PC-9 (cell line): ENCODE results near the gene UBE3C. TPM values are rescaled to one million over a fixed set of nuclear protein-coding genes. Genes with fewer than 3 reads are reported as not detected.

Experiments
- BruUV-seq: library from RNA; stranded (reverse); fragments of 400-500 nt; replicated peaks from 2 replicates; lab custom pipeline; 2021; lab: Mats Ljungman, UMichigan
- CTCF ChIA-PET: fragments of 300-600 bp; sonication (Branson Sonifier 250); formaldehyde crosslinking; loops from one replicate; lab custom pipeline; 2022; ENCODE audit warnings: antibody characterized with exemption; lab: Charles Lee
- POLR2A ChIA-PET: fragments of 300-600 bp; sonication (Branson Sonifier 250); formaldehyde crosslinking; loops from one replicate; lab custom pipeline; 2022; ENCODE audit warnings: antibody characterized with exemption; ENCODE audit not compliant: unreplicated experiment; lab: Charles Lee
- DNase-seq, 2 experiments: peaks; one replicate each; pipeline versions ENCODE4 v3.0.0 to v3.0.0-alpha.2; 2015 to 2022; ENCODE audit warnings: mixed read lengths in 1 of 2
- H2AFZ ChIP-seq: fragments of 200-600 bp; sonication (generic); 2 replicates; pipeline ENCODE4 v1.8.1; 2017; ENCODE audit warnings: antibody characterized with exemption
- H3F3A ChIP-seq: fragments of 200-600 bp; sonication (generic); 2 replicates; pipeline ENCODE4 v1.8.1; 2017; ENCODE audit warnings: antibody characterized with exemption, mild to moderate bottlenecking, low read depth; ENCODE audit not compliant: insufficient read depth
- H3K27ac ChIP-seq: fragments of 200-600 bp; sonication (generic); 2 replicates; pipeline ENCODE4 v1.6.1; 2016; ENCODE audit warnings: mixed run types
- H3K27me3 ChIP-seq: fragments of 200-600 bp; sonication (generic); 2 replicates; pipeline ENCODE4 v1.6.1; 2016; ENCODE audit warnings: low read depth, mixed run types; ENCODE audit not compliant: insufficient read depth
- H3K36me3 ChIP-seq: fragments of 200-600 bp; sonication (generic); 2 replicates; pipeline ENCODE4 v1.6.1; 2016; ENCODE audit warnings: low read depth, mixed run types
- H3K4me1 ChIP-seq: fragments of 200-600 bp; sonication (generic); replicated peaks from 2 replicates; pipeline ENCODE4 v1.6.1; 2016; ENCODE audit warnings: mixed run types; ENCODE audit not compliant: insufficient read depth
- H3K4me2 ChIP-seq: fragments of 200-600 bp; sonication (generic); 2 replicates; pipeline ENCODE4 v1.6.1; 2017; ENCODE audit warnings: mixed run types
- H3K4me3 ChIP-seq: fragments of 200-600 bp; sonication (generic); 2 replicates; pipeline ENCODE4 v1.6.1; 2016; ENCODE audit warnings: mixed run types
- H3K79me2 ChIP-seq: fragments of 200-600 bp; sonication (generic); 2 replicates; pipeline ENCODE4 v1.6.1; 2017; ENCODE audit warnings: low read depth, mixed run types
- H3K9me2 ChIP-seq: fragments of 200-600 bp; sonication (generic); 2 replicates; pipeline ENCODE4 v1.8.1; 2017; ENCODE audit warnings: mild to moderate bottlenecking; ENCODE audit not compliant: insufficient read depth
- H3K9me3 ChIP-seq: fragments of 200-600 bp; sonication (generic); 2 replicates; pipeline ENCODE4 v1.8.1; 2016; ENCODE audit warnings: low read depth; ENCODE audit not compliant: insufficient read depth
- H4K20me1 ChIP-seq: fragments of 200-600 bp; sonication (generic); 2 replicates; pipeline ENCODE4 v1.8.1; 2017; ENCODE audit not compliant: insufficient read depth
- EZH2 ChIP-seq: fragments of 200-600 bp; sonication (generic); IDR thresholded peaks from 2 replicates; pipeline ENCODE4 v1.8.0; 2017; ENCODE audit warnings: antibody characterized with exemption, low read depth
- intact Hi-C: fragments of 100-400 bp; cut with micrococcal nuclease; formaldehyde crosslinking; loops from one replicate; pipeline ENCODE4 v1.10.0; 2022; ENCODE audit not compliant: unreplicated experiment
- total RNA-seq: library from RNA; stranded (reverse); gene quantifications from 2 replicates; pipeline ENCODE4 v1.2.3, GENCODE V29; 2021
- TF ChIP-seq, protein P1 (sequence below): fragments of 200-600 bp; sonication (generic); conservative IDR thresholded peaks from 2 replicates; pipeline ENCODE4 v1.6.1; 2017; ENCODE audit warnings: mixed run types, antibody characterized with exemption, mild to moderate bottlenecking, moderate library complexity

The UBE3C gene
- total RNA-seq, 1 experiment from 2014 or later = 77.6 TPM

DNA sequence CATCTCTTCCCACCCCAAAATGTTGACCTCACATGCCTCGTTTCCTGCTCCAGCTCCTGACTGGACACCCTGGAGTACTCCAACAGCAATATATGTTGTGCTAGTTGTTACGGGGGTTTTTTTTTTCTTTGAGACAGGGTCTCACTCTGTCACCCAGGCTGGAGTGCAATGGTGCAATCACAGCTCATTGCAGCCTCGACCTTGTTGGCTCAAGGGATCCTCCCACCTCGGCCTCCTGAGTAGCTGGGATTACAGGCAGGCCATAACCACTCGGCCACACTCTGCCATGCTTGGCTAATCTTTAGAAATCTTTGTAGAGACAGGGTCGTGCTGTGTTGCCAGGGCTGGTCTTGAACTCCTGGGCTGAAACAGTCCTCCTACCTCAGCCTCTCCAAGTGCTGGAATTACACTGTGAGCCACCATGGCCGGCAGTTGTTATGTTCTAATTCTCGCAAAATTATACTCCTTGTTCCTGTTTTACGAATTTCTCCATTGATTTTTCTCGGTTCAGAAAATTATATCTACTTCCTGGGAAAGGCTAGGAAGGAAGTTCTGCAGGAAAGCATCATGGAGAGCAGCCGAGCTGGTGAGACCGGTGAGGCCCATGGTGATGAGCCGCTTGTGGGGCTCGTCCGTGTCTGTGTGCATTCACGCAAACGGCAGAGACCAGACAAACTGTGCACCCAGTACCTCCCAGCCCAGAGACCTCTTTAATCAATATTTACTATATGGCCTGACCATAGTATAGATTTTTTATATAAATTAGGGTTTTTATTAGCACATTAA is 145.7 kb downstream of the UBE3C start:
- H3K27ac ChIP-seq = no peak overlapping the region
- no peak overlapping the region for H3K4me2 ChIP-seq
- H3K9me2 ChIP-seq = no peaks in the 10 kb centered on the region
- H3F3A ChIP-seq = peaks cover 31% of the 10 kb centered on the region
- POLR2A ChIA-PET = no interaction called here
- H3K79me2 ChIP-seq = no peaks in the 10 kb centered on the region
- peaks cover 35% of the 10 kb centered on the region for H3K4me1 ChIP-seq
- H4K20me1 ChIP-seq = no peaks in the 10 kb centered on the region
- peaks cover 4% of the 10 kb centered on the region; the same call in 1 of the 2 replicates for H3K9me3 ChIP-seq
- no peaks in the 10 kb centered on the region for H3K36me3 ChIP-seq
- intact Hi-C loops = no loop called here
- TF ChIP-seq EZH2 = no peak
- TF ChIP-seq, protein P1, sequence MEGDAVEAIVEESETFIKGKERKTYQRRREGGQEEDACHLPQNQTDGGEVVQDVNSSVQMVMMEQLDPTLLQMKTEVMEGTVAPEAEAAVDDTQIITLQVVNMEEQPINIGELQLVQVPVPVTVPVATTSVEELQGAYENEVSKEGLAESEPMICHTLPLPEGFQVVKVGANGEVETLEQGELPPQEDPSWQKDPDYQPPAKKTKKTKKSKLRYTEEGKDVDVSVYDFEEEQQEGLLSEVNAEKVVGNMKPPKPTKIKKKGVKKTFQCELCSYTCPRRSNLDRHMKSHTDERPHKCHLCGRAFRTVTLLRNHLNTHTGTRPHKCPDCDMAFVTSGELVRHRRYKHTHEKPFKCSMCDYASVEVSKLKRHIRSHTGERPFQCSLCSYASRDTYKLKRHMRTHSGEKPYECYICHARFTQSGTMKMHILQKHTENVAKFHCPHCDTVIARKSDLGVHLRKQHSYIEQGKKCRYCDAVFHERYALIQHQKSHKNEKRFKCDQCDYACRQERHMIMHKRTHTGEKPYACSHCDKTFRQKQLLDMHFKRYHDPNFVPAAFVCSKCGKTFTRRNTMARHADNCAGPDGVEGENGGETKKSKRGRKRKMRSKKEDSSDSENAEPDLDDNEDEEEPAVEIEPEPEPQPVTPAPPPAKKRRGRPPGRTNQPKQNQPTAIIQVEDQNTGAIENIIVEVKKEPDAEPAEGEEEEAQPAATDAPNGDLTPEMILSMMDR = no peak
- CTCF ChIA-PET = no interaction called here
- no peak overlapping the region for H3K4me3 ChIP-seq
- no peak for DNase-seq
- no peak overlapping the region for H2AFZ ChIP-seq
- BruUV-seq = no TSS peak
- H3K27me3 ChIP-seq = no peaks in the 10 kb centered on the region

DNA sequence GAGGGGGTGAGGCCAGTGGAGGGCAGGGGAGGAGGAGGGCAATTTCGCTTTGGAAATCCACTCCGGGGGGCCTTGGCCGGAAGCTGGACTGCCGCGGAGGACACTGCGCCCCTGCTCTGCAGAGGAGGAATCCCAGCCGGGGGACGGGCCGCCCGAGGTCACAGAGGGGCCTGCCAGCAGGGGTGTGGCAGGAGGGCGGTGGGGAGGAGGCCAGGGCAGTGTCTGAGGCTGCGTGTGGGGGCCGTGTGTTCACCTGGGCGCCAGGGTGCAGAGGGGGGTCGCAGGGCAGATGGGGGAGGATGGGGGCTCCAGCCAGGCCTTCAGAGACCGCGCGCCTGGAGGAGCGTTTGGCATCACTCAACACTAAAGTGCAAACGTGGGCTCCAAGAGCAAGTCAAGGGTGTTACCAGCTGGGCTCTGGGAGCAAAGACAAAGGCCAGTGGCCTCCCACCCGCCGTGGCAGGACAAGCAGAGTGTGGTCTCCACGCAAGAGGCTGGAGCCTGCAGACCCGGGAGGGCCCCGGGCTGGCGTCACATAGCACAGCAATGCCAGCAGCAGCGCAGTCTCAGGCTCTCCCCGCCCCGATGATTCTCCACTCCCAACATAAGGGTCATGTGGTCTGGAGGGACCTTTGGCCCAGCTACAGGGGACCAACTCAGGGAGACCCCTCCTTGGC is 152.8 kb downstream of the UBE3C start:
- TF ChIP-seq EZH2 = no peak
- TF ChIP-seq, protein P1 = no peak
- POLR2A ChIA-PET = no interaction called here
- intact Hi-C loops = no loop called here
- BruUV-seq = no TSS peak
- H2AFZ ChIP-seq = no peak overlapping the region
- no peaks in the 10 kb centered on the region for H3K79me2 ChIP-seq
- DNase-seq = no peak
- H3K4me1 ChIP-seq = peaks cover 53% of the 10 kb centered on the region
- CTCF ChIA-PET = no interaction called here
- peaks cover 43% of the 10 kb centered on the region for H3F3A ChIP-seq
- no peaks in the 10 kb centered on the region for H3K9me3 ChIP-seq
- H4K20me1 ChIP-seq = no peaks in the 10 kb centered on the region
- peak overlapping the region; percentile 52; the same call in 1 of the 2 replicates for H3K27ac ChIP-seq
- no peak overlapping the region; the same call in 1 of the 2 replicates for H3K4me2 ChIP-seq
- no peaks in the 10 kb centered on the region for H3K36me3 ChIP-seq
- H3K27me3 ChIP-seq = no peaks in the 10 kb centered on the region
- no peaks in the 10 kb centered on the region for H3K9me2 ChIP-seq
- no peak overlapping the region for H3K4me3 ChIP-seq

DNA sequence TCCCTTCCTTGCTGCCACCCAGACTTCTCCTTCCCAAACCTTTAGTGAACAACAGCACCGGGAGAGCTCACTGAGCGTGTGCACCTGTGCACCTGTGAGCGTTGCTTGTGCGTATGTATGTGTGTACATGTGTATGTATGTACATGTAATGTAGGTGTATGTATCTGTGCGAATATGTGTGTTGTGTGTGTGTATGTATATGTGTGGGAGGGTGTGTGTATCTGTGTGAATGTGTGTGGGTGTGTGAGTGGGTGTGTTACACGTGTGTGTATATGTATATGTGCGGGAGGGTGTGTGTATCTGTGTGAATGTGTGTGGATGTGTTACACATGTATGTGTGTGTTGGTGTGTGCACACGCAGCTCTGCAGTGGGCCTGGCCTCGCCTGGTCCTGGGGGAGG is 153.5 kb downstream of the UBE3C start:
- Histone ChIP-seq H3K4me3 (peak overlapping the region; percentile 45; the same call in 1 of the 2 replicates), H3K4me1 (peaks cover 53% of the 10 kb centered on the region), H3K79me2 (no peaks in the 10 kb centered on the region), H3K4me2 (peak overlapping the region; percentile 82), H2AFZ (no peak overlapping the region), H3K27me3 (no peaks in the 10 kb centered on the region), H3F3A (peaks cover 47% of the 10 kb centered on the region), H3K9me2 (no peaks in the 10 kb centered on the region), H3K9me3 (no peaks in the 10 kb centered on the region), H3K27ac (peak overlapping the region; percentile 52), H3K36me3 (no peaks in the 10 kb centered on the region), H4K20me1 (no peaks in the 10 kb centered on the region)
- ChIA-PET POLR2A (no interaction called here), CTCF (no interaction called here)
- no peak for DNase-seq
- TF ChIP-seq EZH2 = no peak
- TF ChIP-seq, protein P1 = no peak
- BruUV-seq = no TSS peak
- intact Hi-C loops = no loop called here
